Fibroblast of lung (primary cell): ENCODE results near the gene TCFL5. TPM values are rescaled to one million over a fixed set of nuclear protein-coding genes. Genes with fewer than 3 reads are reported as not detected.

Experiments
- DNase-seq, 2 donors: peaks; one replicate each; pipeline versions ENCODE4 v3.0.0 to v3.0.0-alpha.2; 2010; ENCODE audit warnings: low read depth in 2 of 2
- H2AFZ ChIP-seq: 2 replicates; pipeline ENCODE4 v1.5.1; 2012; ENCODE audit warnings: low read length, control low read depth, inconsistent platforms
- H3K27ac ChIP-seq: 2 replicates; pipeline ENCODE4 v1.5.1; 2011; ENCODE audit warnings: low read length, control low read depth; ENCODE audit not compliant: insufficient read depth
- H3K27me3 ChIP-seq: 2 replicates; pipeline ENCODE4 v1.5.1; 2011; ENCODE audit warnings: mild to moderate bottlenecking, low read length; ENCODE audit not compliant: control insufficient read depth, insufficient read depth
- H3K36me3 ChIP-seq: 2 replicates; pipeline ENCODE4 v1.5.1; 2011; ENCODE audit warnings: low read length; ENCODE audit not compliant: control insufficient read depth, insufficient read depth
- H3K4me1 ChIP-seq: 2 replicates; pipeline ENCODE4 v1.5.1; 2011; ENCODE audit warnings: low read length; ENCODE audit not compliant: control insufficient read depth, insufficient read depth; ENCODE audit errors: extremely low read depth
- H3K4me2 ChIP-seq: 2 replicates; pipeline ENCODE4 v1.5.1; 2011; ENCODE audit warnings: low read length, control low read depth; ENCODE audit not compliant: insufficient read depth; ENCODE audit errors: extremely low read depth
- H3K4me3 ChIP-seq, 4 experiments: fragments of 200-600 bp in 1 of 4; sonication (generic) in 1 of 4; replicated peaks in 1 of 4; 2 replicates each; pipeline ENCODE4 v1.5.1; 2011 to 2016; ENCODE audit warnings: low read length in 4 of 4, low read depth in 3 of 4, mild to moderate bottlenecking in 3 of 4, control low read depth in 2 of 4, inconsistent platforms in 1 of 4, mixed read lengths in 1 of 4; ENCODE audit not compliant: insufficient read depth in 1 of 4; ENCODE audit errors: control extremely low read depth in 1 of 4
- H3K79me2 ChIP-seq: 2 replicates; pipeline ENCODE4 v1.5.1; 2012; ENCODE audit warnings: mild to moderate bottlenecking, low read length, inconsistent platforms; ENCODE audit not compliant: control insufficient read depth, insufficient read depth
- H3K9ac ChIP-seq: 2 replicates; pipeline ENCODE4 v1.5.1; 2011; ENCODE audit warnings: mild to moderate bottlenecking, low read length, control low read depth; ENCODE audit not compliant: insufficient read depth
- H3K9me3 ChIP-seq: 2 replicates; pipeline ENCODE4 v1.5.1; 2012; ENCODE audit warnings: low read depth, low read length; ENCODE audit not compliant: control insufficient read depth, insufficient read depth
- H4K20me1 ChIP-seq: 2 replicates; pipeline ENCODE4 v1.5.1; 2011; ENCODE audit warnings: low read length; ENCODE audit not compliant: control insufficient read depth, insufficient read depth; ENCODE audit errors: extremely low read depth
- EZH2 ChIP-seq: IDR thresholded peaks from 2 replicates; pipeline ENCODE4 v1.5.1; 2012; ENCODE audit warnings: low read length, control low read depth, mild to moderate bottlenecking; ENCODE audit errors: missing control alignments
- polyA plus RNA-seq, 2 donors: library from polyadenylated mRNA; depleted of rRNA in 1 of 2; stranded (reverse) in 1 of 2; unstranded in 1 of 2; fragments of >200 nt; gene quantifications; 2 replicates each; pipeline ENCODE4 v1.2.1, GENCODE V29; 2011 to 2012; ENCODE audit warnings: missing spikeins in 1 of 2
- total RNA-seq: library from RNA; depleted of rRNA; stranded (reverse); fragments of >200 nt; gene quantifications from 2 replicates; pipeline ENCODE4 v1.2.1, GENCODE V29; 2014
- TF ChIP-seq, protein P1 (sequence below), 2 donors: IDR thresholded peaks in 1 of 2; conservative IDR thresholded peaks in 1 of 2; 1 replicate in 1 of 2; 2 replicates in 1 of 2; pipeline ENCODE4 v1.5.1; 2011 to 2012; ENCODE audit warnings: low read length in 2 of 2, control low read depth in 1 of 2, inconsistent platforms in 1 of 2, low read depth in 1 of 2, mild to moderate bottlenecking in 1 of 2

TCFL5 gene
- total and polyA plus RNA-seq, 2 donors (not counting 1 experiment from before 2014, with no cell fraction given), result 9.8 to 13.7 TPM

DNA sequence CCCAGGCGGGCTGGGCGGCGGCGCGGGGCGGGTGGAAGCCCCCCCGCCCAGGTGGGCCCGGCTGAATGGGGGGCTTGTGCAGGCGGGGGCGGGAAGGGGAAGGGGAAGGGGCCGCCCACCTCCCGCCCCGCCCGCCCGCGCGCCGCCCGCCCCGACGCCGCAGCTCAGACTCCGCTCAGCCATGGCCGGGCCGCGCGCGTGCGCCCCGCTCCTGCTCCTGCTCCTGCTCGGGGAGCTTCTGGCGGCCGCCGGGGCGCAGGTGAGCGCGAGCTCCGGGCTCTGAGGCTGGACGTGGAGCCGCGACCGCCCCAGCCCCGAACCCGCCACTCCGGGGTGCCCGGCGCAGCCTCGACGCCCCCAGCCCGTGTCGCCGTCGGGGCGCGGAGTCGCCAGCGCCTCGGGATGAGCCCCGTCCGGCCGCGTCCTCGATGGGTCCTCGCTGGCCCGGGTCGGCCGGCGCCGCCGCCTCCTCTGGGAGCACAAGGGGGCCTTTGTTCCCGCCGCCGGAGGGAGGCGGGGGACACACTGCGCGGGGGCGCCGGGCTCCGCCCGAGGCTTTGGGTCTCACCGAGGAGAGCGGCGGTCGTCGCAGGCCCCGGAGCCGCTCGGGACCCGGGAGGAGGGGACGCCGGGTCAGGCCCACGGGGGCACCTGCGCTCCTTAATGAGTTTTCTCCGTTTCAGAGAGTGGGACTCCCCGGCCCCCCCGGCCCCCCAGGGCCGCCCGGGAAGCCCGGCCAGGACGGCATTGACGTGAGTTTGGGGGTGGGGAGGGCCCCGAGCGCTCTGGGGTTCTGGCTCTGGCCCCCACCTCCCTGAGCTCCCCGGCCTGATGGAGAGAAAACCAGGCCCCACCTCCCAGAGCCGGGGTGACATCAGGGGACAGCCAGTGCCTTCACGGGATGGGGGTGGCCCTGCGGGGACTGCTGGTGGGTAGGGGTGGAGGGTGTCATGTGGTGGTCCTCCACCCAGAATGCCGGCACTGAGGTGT lies 44.4 kb downstream of the TCFL5 start, which contains the start of gene COL9A3:
Gene COL9A3, plus strand, starts transcription at position 167 of the 990 bp plus-strand sequence. Its CDS starts 15 bp downstream, at position 182.
- no peak for DNase-seq
- H2AFZ ChIP-seq, result no peak within 1 kb of the TSS
- H3K27me3 ChIP-seq, result peaks cover 9% of the 10 kb centered on the region
- H3K4me2 ChIP-seq, result no peak within 1 kb of the TSS
- no peak within 1 kb of the TSS for H3K9ac ChIP-seq
- H3K79me2 ChIP-seq, result no peaks in the 10 kb centered on the region
- H3K4me3 ChIP-seq, result peak within 1 kb of the TSS in 1 of 4 experiments; percentile 27
- H3K36me3 ChIP-seq, result peaks cover 7% of the 10 kb centered on the region
- no peak for TF ChIP-seq EZH2
- TF ChIP-seq, protein P1, sequence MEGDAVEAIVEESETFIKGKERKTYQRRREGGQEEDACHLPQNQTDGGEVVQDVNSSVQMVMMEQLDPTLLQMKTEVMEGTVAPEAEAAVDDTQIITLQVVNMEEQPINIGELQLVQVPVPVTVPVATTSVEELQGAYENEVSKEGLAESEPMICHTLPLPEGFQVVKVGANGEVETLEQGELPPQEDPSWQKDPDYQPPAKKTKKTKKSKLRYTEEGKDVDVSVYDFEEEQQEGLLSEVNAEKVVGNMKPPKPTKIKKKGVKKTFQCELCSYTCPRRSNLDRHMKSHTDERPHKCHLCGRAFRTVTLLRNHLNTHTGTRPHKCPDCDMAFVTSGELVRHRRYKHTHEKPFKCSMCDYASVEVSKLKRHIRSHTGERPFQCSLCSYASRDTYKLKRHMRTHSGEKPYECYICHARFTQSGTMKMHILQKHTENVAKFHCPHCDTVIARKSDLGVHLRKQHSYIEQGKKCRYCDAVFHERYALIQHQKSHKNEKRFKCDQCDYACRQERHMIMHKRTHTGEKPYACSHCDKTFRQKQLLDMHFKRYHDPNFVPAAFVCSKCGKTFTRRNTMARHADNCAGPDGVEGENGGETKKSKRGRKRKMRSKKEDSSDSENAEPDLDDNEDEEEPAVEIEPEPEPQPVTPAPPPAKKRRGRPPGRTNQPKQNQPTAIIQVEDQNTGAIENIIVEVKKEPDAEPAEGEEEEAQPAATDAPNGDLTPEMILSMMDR (conservative IDR thresholded peaks at IDR 0.05 in 1 of 2, IDR thresholded peaks at IDR 0.05 in 1 of 2; ENCODE audit: low read depth in 1 of 2, low read length in 2 of 2), result no peak
- no peaks in the 10 kb centered on the region for H3K9me3 ChIP-seq
- H3K27ac ChIP-seq, result no peak within 1 kb of the TSS
- H4K20me1 ChIP-seq, result no peaks in the 10 kb centered on the region
- peaks cover 16% of the 10 kb centered on the region for H3K4me1 ChIP-seq

DNA sequence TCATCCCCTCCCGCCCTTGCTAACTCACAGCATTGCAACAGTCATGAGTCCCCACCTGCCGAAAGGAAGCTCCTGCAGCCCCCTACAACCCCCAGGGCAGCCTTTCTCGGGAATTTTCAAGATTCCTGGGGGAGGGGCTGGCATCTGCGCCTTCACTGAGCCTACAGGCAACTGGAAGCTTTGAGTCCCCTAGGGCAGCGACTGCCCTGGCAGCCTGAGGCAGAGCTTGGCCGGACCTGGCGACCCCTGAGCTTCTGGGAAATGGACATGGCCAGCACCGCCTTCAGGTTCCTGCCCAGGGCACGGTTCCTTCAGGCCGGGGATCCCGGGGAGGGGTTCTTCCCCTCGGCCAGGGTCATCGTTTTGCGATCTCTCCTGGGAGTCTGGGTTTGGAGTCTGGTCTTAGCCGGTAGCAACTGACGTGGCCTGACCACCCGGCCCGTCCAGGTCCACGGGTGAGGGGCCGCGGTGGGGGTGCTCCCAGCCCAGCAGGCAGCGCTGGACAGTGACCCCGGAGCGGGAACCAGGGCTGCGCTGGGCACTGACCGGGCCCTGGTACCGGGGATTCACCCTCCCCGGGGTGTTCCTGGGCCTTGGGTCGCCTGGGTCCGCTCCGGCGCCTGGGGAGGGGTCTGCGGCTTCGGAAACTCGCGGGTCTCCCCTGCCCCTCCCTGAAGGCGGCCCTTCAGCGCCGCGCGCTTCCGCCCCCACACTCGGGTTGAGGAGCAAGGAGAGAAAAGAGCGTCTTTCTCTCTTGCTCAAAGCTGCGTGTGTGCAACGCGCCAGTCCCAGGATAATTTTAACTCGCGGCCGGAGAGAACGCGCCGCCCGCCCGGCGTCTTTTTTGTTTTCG lies 45.4 kb downstream of the TCFL5 start:
- Histone ChIP-seq H3K36me3 (peaks cover 10% of the 10 kb centered on the region), H4K20me1 (no peaks in the 10 kb centered on the region), H2AFZ (no peak overlapping the region), H3K27me3 (peaks cover 9% of the 10 kb centered on the region), H3K79me2 (no peaks in the 10 kb centered on the region), H3K4me2 (no peak overlapping the region), H3K4me3 (peak overlapping the region in 1 of 4 experiments; percentile 27), H3K27ac (no peak overlapping the region), H3K9ac (no peak overlapping the region), H3K4me1 (peaks cover 16% of the 10 kb centered on the region), H3K9me3 (no peaks in the 10 kb centered on the region)
- DNase-seq, result no peak
- TF ChIP-seq EZH2, result peak; percentile 82
- TF ChIP-seq, protein P1 (conservative IDR thresholded peaks at IDR 0.05 in 1 of 2, IDR thresholded peaks at IDR 0.05 in 1 of 2; ENCODE audit: low read depth in 1 of 2, low read length in 2 of 2), result no peak
